Adrenal gland (tissue), 12 donors: ENCODE measurements around the gene ARHGAP6. TPM values are rescaled to one million over a fixed set of nuclear protein-coding genes. Genes with fewer than 3 reads are reported as not detected.

ENCODE experiments used
- DNase-seq, 7 donors: peaks; one replicate each; pipeline ENCODE4 v3.0.0-alpha.2; 2019 to 2020
- H3K27ac ChIP-seq, 5 donors: fragments of 200-600 bp; sonication (generic) in 4 of 5; 1 replicate in 3 of 5; 2 replicates in 2 of 5; pipeline versions ENCODE4 v1.5.1 to v1.8.0; 2016 to 2020; ENCODE audit warnings: mild to moderate bottlenecking in 1 of 5
- H3K27me3 ChIP-seq: fragments of 200-600 bp; 2 replicates; pipeline ENCODE4 v1.8.0; 2021
- H3K36me3 ChIP-seq, 2 donors: fragments of 200-600 bp; replicated peaks in 1 of 2; 1 replicate in 1 of 2; 2 replicates in 1 of 2; pipeline versions ENCODE4 v1.5.1 to v1.8.0; 2018 to 2022
- H3K4me1 ChIP-seq, 2 donors: fragments of 200-600 bp; replicated peaks in 1 of 2; 1 replicate in 1 of 2; 2 replicates in 1 of 2; pipeline versions ENCODE4 v1.5.1 to v1.8.0; 2018 to 2021
- H3K4me3 ChIP-seq, 4 donors: fragments of 200-600 bp; sonication (generic) in 3 of 4; one replicate each; pipeline ENCODE4 v1.5.1; 2016 to 2018
- H3K9me3 ChIP-seq, 3 donors: fragments of 200-600 bp; sonication (generic) in 1 of 3; replicated peaks in 1 of 3; 1 replicate in 2 of 3; 2 replicates in 1 of 3; pipeline versions ENCODE4 v1.5.1 to v1.8.0; 2016 to 2021
- CTCF ChIP-seq, 6 experiments: fragments of 450-650 bp in 4 of 6; fragments of 200-600 bp in 2 of 6; sonication (generic) in 1 of 6; IDR thresholded peaks; 1 replicate in 5 of 6; 2 replicates in 1 of 6; pipeline versions ENCODE4 v1.5.1 to v1.8.0; 2016 to 2021; ENCODE audit warnings: antibody characterized with exemption in 6 of 6, mild to moderate bottlenecking in 2 of 6, moderate library complexity in 1 of 6
- POLR2A ChIP-seq, 2 donors: fragments of 450-650 bp; IDR thresholded peaks; one replicate each; pipeline ENCODE4 v1.6.1; 2017; ENCODE audit warnings: antibody characterized with exemption in 2 of 2, mild to moderate bottlenecking in 2 of 2, moderate library complexity in 1 of 2
- WGBS, 4 donors: extraction: QIAGEN DNeasy Blood & Tissue Kit in 2 of 4; methylation state at CpG; one replicate each; pipeline versions ENCODE4 v1.1.5 to v1.1.7; 2013 to 2017; 5-methylcytosine and 5-hydroxymethylcytosine counted together
- intact Hi-C, 2 donors: fragments of 100-400 bp; cut with DNase I; formaldehyde crosslinking; loops; one replicate each; pipeline versions ENCODE4 v1.14.1 to v1.15.0; 2022 to 2023
- polyA plus RNA-seq, 3 donors: library from polyadenylated mRNA; stranded (reverse); fragments of 200-250 nt in 2 of 3; fragments of 350-450 nt in 1 of 3; fragmentation: Illumina TruSeq in 1 of 3; extraction: RNeasy Lipid Tissue Mini Kit (QIAGEN cat#74804) in 1 of 3; gene quantifications; one replicate each; pipeline ENCODE4 v1.2.3, GENCODE V29; 2013 to 2014
- total RNA-seq, 9 donors: library from RNA; depleted of rRNA in 4 of 9; stranded (reverse); fragments of >200 nt in 4 of 9; fragments of 120-200 nt in 1 of 9; fragmentation: NEBNext Ultra II Directional in 1 of 9; extraction: Animal tissue kit (Norgen Biotek cat#: 25700) in 1 of 9; gene quantifications; one replicate each; pipeline versions ENCODE4 v1.1.0 to v1.2.4, GENCODE V29; 2013 to 2023
- donor health status: healthy with polysubstance abuse.
- donor health status: Bipolar disorder and iron deficiency.
- donor health status: DM: yes; HTN: yes; CAD: no.
- donor health status: DM: no; HTN: no; CAD: no.
- donor health status: DM: no; HTN: no; CAD: no.
- donor health status: DM: yes; HTN: yes; CAD: no.

Gene ARHGAP6
- total and polyA plus RNA-seq, 12 donors: 0.78 to 4.2 (median 2.7) TPM

- H3K9me3 ChIP-seq: no peaks in the 10 kb centered on the region
- intact Hi-C loops: no loop called here
- no peak overlapping the region for H3K27ac ChIP-seq
- H3K27me3 ChIP-seq: peaks cover 40% of the 10 kb centered on the region
- peak overlapping the region in 1 of 4 donors; percentile 45 for H3K4me3 ChIP-seq
- no peaks in the 10 kb centered on the region for H3K4me1 ChIP-seq
- no peak for DNase-seq
- WGBS, 4 donors: 37 to 53% (median 44%) methylated on average over 5 to 6 of the region's 6 CpGs
- no peaks in the 10 kb centered on the region for H3K36me3 ChIP-seq
- TF ChIP-seq POLR2A (IDR thresholded peaks at IDR 0.05) (no peak), CTCF (IDR thresholded peaks at IDR 0.05) (no peak)
These were observed 1.9 kb downstream of the ARHGAP6 start for GRCh38 chrX:11663875-11664210.

GRCh38 chrX:11655282-11656015 is 10.3 kb downstream of the ARHGAP6 start:
- no peaks in the 10 kb centered on the region for H3K9me3 ChIP-seq
- H3K36me3 ChIP-seq: no peaks in the 10 kb centered on the region
- no peaks in the 10 kb centered on the region for H3K27me3 ChIP-seq
- intact Hi-C loops: no loop called here
- H3K4me3 ChIP-seq: no peak overlapping the region
- WGBS, 4 donors: 65 to 75% (median 68%) methylated on average over 7 of the region's 7 CpGs
- TF ChIP-seq CTCF (IDR thresholded peaks at IDR 0.05) (no peak), POLR2A (IDR thresholded peaks at IDR 0.05) (no peak)
- H3K27ac ChIP-seq: no peak overlapping the region
- no peak for DNase-seq
- H3K4me1 ChIP-seq: no peaks in the 10 kb centered on the region

- Histone ChIP-seq H3K4me1 (no peaks in the 10 kb centered on the region), H3K4me3 (no peak overlapping the region), H3K27me3 (no peaks in the 10 kb centered on the region), H3K36me3 (no peaks in the 10 kb centered on the region), H3K9me3 (no peaks in the 10 kb centered on the region), H3K27ac (no peak overlapping the region)
- no peak for DNase-seq
- 60 to 78% (median 66%) methylated on average over 4 to 5 of the region's 5 CpGs for WGBS, 4 donors
- no peak for TF ChIP-seq CTCF (IDR thresholded peaks at IDR 0.05)
- intact Hi-C loops: no loop called here
These were observed 16.8 kb downstream of the ARHGAP6 start for GRCh38 chrX:11648705-11649519.

- H3K36me3 ChIP-seq: no peaks in the 10 kb centered on the region
- H3K4me1 ChIP-seq: no peaks in the 10 kb centered on the region
- no peak overlapping the region for H3K4me3 ChIP-seq
- H3K27ac ChIP-seq: no peak overlapping the region
- TF ChIP-seq CTCF (IDR thresholded peaks at IDR 0.05) (no peak), POLR2A (IDR thresholded peaks at IDR 0.05) (no peak)
- no peak for DNase-seq
- intact Hi-C loops: no loop called here
- H3K9me3 ChIP-seq: no peaks in the 10 kb centered on the region
- H3K27me3 ChIP-seq: no peaks in the 10 kb centered on the region
- 42 to 79% (median 58%) methylated on average over 3 of the region's 3 CpGs for WGBS, 4 donors
These were observed 18.6 kb downstream of the ARHGAP6 start for GRCh38 chrX:11647138-11647537.
